SK-N-SH (cell line): ENCODE measurements around the gene PCARE. TPM values are rescaled to one million over a fixed set of nuclear protein-coding genes. Genes with fewer than 3 reads are reported as not detected.

ENCODE experiments used
- CTCF ChIA-PET: fragments of 300-600, 350-600 bp; formaldehyde crosslinking; extraction: SDS; loops from one replicate; lab custom pipeline; 2021; lab: Yijun Ruan, JAX
- POLR2A ChIA-PET: fragments of 350-600 bp; sonication (Branson Sonifier 250); formaldehyde crosslinking; extraction: SDS; loops from one replicate; lab custom pipeline; 2020; ENCODE audit warnings: antibody characterized with exemption, inconsistent platforms; lab: Yijun Ruan, JAX
- DNase-seq: peaks from one replicate; pipeline ENCODE4 v3.0.0; 2012
- H2AFZ ChIP-seq: fragments of 200-600 bp; sonication (generic); 2 replicates; pipeline ENCODE4 v1.8.1; 2016; ENCODE audit warnings: antibody characterized with exemption, mild to moderate bottlenecking, low read depth
- H3F3A ChIP-seq: fragments of 200-600 bp; sonication (generic); replicated peaks from 2 replicates; pipeline ENCODE3; 2016; ENCODE audit warnings: antibody characterized with exemption, mild to moderate bottlenecking; ENCODE audit not compliant: insufficient read depth
- H3K27ac ChIP-seq, 2 experiments: fragments of 200-500 bp in 1 of 2; fragments of 200-600 bp in 1 of 2; sonication (Bioruptor generic) in 1 of 2; sonication (generic), shearing (Covaris generic) in 1 of 2; 2 replicates each; pipeline versions ENCODE4 v1.5.1 to v1.6.1; 2014 to 2016; ENCODE audit warnings: low read depth in 2 of 2, inconsistent platforms in 1 of 2, low read length in 1 of 2, mild to moderate bottlenecking in 1 of 2, mixed read lengths in 1 of 2
- H3K27me3 ChIP-seq: fragments of 200-600 bp; sonication (generic), shearing (Covaris generic); 2 replicates; pipeline ENCODE4 v1.6.1; 2016; ENCODE audit warnings: mixed run types; ENCODE audit not compliant: insufficient read depth
- H3K36me3 ChIP-seq, 2 experiments: fragments of 200-500 bp in 1 of 2; fragments of 200-600 bp in 1 of 2; sonication (Bioruptor generic) in 1 of 2; sonication (generic) in 1 of 2; replicated peaks in 1 of 2; 2 replicates each; pipeline versions ENCODE3 to v1.5.1; 2014 to 2016; ENCODE audit warnings: low read length in 1 of 2, mild to moderate bottlenecking in 1 of 2; ENCODE audit not compliant: insufficient read depth in 2 of 2, control insufficient read depth in 1 of 2
- H3K4me1 ChIP-seq, 2 experiments: fragments of 200-500 bp in 1 of 2; fragments of 200-600 bp in 1 of 2; sonication (Bioruptor generic) in 1 of 2; sonication (generic), shearing (Covaris generic) in 1 of 2; 2 replicates each; pipeline versions ENCODE4 v1.5.1 to v1.6.1; 2014 to 2016; ENCODE audit warnings: low read depth in 1 of 2, low read length in 1 of 2, mixed run types in 1 of 2; ENCODE audit not compliant: insufficient read depth in 2 of 2, control insufficient read depth in 1 of 2
- H3K4me2 ChIP-seq: fragments of 200-600 bp; sonication (generic), shearing (Covaris generic); 2 replicates; pipeline ENCODE4 v1.6.1; 2017; ENCODE audit warnings: mixed run types
- H3K4me3 ChIP-seq, 2 experiments: fragments of 200-500 bp in 1 of 2; fragments of 200-600 bp in 1 of 2; sonication (Bioruptor generic) in 1 of 2; sonication (generic), shearing (Covaris generic) in 1 of 2; 2 replicates each; pipeline versions ENCODE4 v1.5.1 to v1.8.1; 2014 to 2016; ENCODE audit warnings: low read depth in 2 of 2, inconsistent platforms in 1 of 2, low read length in 1 of 2, mild to moderate bottlenecking in 1 of 2, mixed read lengths in 1 of 2, moderate library complexity in 1 of 2
- H3K79me2 ChIP-seq: fragments of 200-600 bp; sonication (generic); 2 replicates; pipeline ENCODE4 v1.8.1; 2017; ENCODE audit warnings: mild to moderate bottlenecking; ENCODE audit not compliant: insufficient read depth
- H3K9ac ChIP-seq: fragments of 200-600 bp; sonication (generic); 2 replicates; pipeline ENCODE4 v1.6.1; 2017; ENCODE audit warnings: mixed run types
- H3K9me2 ChIP-seq: fragments of 200-600 bp; sonication (generic); 2 replicates; pipeline ENCODE4 v1.6.1; 2017; ENCODE audit warnings: mixed run types
- H3K9me3 ChIP-seq: fragments of 200-600 bp; sonication (generic); 2 replicates; pipeline ENCODE4 v1.6.1; 2017; ENCODE audit warnings: mixed run types, mild to moderate bottlenecking, moderate library complexity
- H4K20me1 ChIP-seq: fragments of 200-600 bp; sonication (generic); 2 replicates; pipeline ENCODE4 v1.6.1; 2017; ENCODE audit warnings: mild to moderate bottlenecking, mixed run types; ENCODE audit not compliant: insufficient read depth
- CHD2 ChIP-seq: fragments of 150-350 bp; IDR thresholded peaks from 2 replicates; pipeline ENCODE4 v1.6.1; 2018; ENCODE audit warnings: low read length; ENCODE audit not compliant: partially characterized antibody
- ELF1 ChIP-seq: IDR thresholded peaks from 2 replicates; pipeline ENCODE4 v1.4.0; 2012
- GABPA ChIP-seq: IDR thresholded peaks from 2 replicates; pipeline ENCODE4 v1.4.0; 2012; ENCODE audit warnings: low read depth, mild to moderate bottlenecking
- JUND ChIP-seq: IDR thresholded peaks from 2 replicates; pipeline ENCODE4 v1.4.0; 2012
- MAX ChIP-seq: IDR thresholded peaks from 2 replicates; pipeline ENCODE4 v1.4.0; 2012; ENCODE audit warnings: low read depth
- MEF2A ChIP-seq: IDR thresholded peaks from 2 replicates; pipeline ENCODE4 v1.4.0; 2012; ENCODE audit warnings: low read depth, borderline replicate concordance
- PBX3 ChIP-seq: IDR thresholded peaks from 2 replicates; pipeline ENCODE4; 2012
- SIN3A ChIP-seq: IDR thresholded peaks from 2 replicates; pipeline ENCODE4 v1.6.1; 2012; ENCODE audit warnings: low read depth, mild to moderate bottlenecking, low read length, moderate library complexity, borderline replicate concordance
- TCF12 ChIP-seq: IDR thresholded peaks from 2 replicates; pipeline ENCODE4 v1.4.0; 2012
- TEAD4 ChIP-seq: IDR thresholded peaks from 2 replicates; pipeline ENCODE4 v1.4.0; 2012; ENCODE audit warnings: mild to moderate bottlenecking, borderline replicate concordance; ENCODE audit not compliant: insufficient read depth
- USF1 ChIP-seq: IDR thresholded peaks from 2 replicates; pipeline ENCODE4 v1.4.0; 2012; ENCODE audit warnings: low read depth, borderline replicate concordance
- USF2 ChIP-seq: fragments of 150-350 bp; IDR thresholded peaks from 2 replicates; pipeline ENCODE4 v1.6.1; 2017; ENCODE audit warnings: antibody characterized with exemption, low read length, low read depth, borderline replicate concordance
- YY1 ChIP-seq: IDR thresholded peaks from 2 replicates; pipeline ENCODE4 v1.4.0; 2012; ENCODE audit warnings: low read depth, mild to moderate bottlenecking
- ZBTB33 ChIP-seq: IDR thresholded peaks from 2 replicates; pipeline ENCODE4 v1.4.0; 2012; ENCODE audit warnings: low read depth, borderline replicate concordance
- WGBS: methylation state at CpG from one replicate; pipeline ENCODE4 v1.1.6; 2017; ENCODE audit warnings: low lambda C conversion rate; 5-methylcytosine and 5-hydroxymethylcytosine counted together
- polyA plus RNA-seq, 3 experiments: library from polyadenylated mRNA; depleted of rRNA; stranded (reverse); fragments of >200 nt; gene quantifications; 2 replicates each; pipeline ENCODE4 v1.2.3, GENCODE V29; 2012

Gene PCARE
- polyA plus RNA-seq, 1 of the 3 experiments (the other 2 are of a cell fraction) = not detected

- Histone ChIP-seq H3K79me2 (no peaks in the 10 kb centered on the region), H3K36me3 (no peaks in the 10 kb centered on the region), H3K9me2 (no peaks in the 10 kb centered on the region), H3K9me3 (no peaks in the 10 kb centered on the region), H3K9ac (no peak overlapping the region), H4K20me1 (no peaks in the 10 kb centered on the region), H3K4me2 (no peak overlapping the region), H3K27me3 (peaks cover 5% of the 10 kb centered on the region; the same call in 1 of the 2 replicates), H2AFZ (no peak overlapping the region), H3F3A (no peaks in the 10 kb centered on the region), H3K4me3 (no peak overlapping the region)
- no peak for DNase-seq
- CTCF ChIA-PET = interaction anchor here (0.6 to 3.2 kb wide), 6 partner anchors 10 to 1021 kb away, joined by 3 to 12 read pairs (median 4); no protein-coding TSS in a partner anchor
- 57% methylated on average over 6 of the region's 6 CpGs for WGBS
- TF ChIP-seq SIN3A (no peak), PBX3 (no peak), USF2 (no peak), MEF2A (no peak), ZBTB33 (no peak), TEAD4 (no peak), GABPA (no peak), ELF1 (no peak), JUND (no peak), USF1 (no peak), CHD2 (no peak), YY1 (no peak), MAX (no peak), TCF12 (no peak)
- TF ChIP-seq, all 33 proteins: peak for 0
- POLR2A ChIA-PET = no interaction called here
- H3K4me1 ChIP-seq = peaks cover 0 to 32% of the 10 kb centered on the region in 2 experiments; a peak in 2 of 4 replicates
- H3K27ac ChIP-seq = peak overlapping the region in 1 of 2 experiments; percentile 83; a peak in 1 of 4 replicates
Observed at GRCh38 chr2:29052807-29053206, 21.5 kb downstream of the PCARE start.
